ENCODE data around the gene MSI2.

- no peak for TF ChIP-seq CTCF (IDR thresholded peaks at IDR 0.05)
- TF ChIP-seq POLR2A (IDR thresholded peaks at IDR 0.05): no peak
These were observed 304.0 kb downstream of the MSI2 start for GRCh38 chr17:57560319-57560705.
